B cell (primary cell): ENCODE results near the gene MYO1C. TPM values are rescaled to one million over a fixed set of nuclear protein-coding genes. Genes with fewer than 3 reads are reported as not detected.
"Not testable (repeated sequence)": the region's sequence is repeated elsewhere in the genome, so short reads cannot be mapped to it uniquely, and the experiment has no call there.

Experiments
- ATAC-seq: fragments of 200-7000 bp; cut with Tn5 transposase; one replicate; pipeline ENCODE4 v1.10.0; 2021; ENCODE audit warnings: low read depth, mild to moderate bottlenecking, moderate number of reproducible peaks, moderate library complexity
- CTCF ChIA-PET: fragments of 350-600 bp; sonication (Branson Sonifier 250); formaldehyde crosslinking; loops from one replicate; lab custom pipeline; 2021; ENCODE audit warnings: antibody characterized with exemption, inconsistent platforms; lab: Charles Lee
- POLR2A ChIA-PET: fragments of 350-600 bp; sonication (Branson Sonifier 250); formaldehyde crosslinking; loops from one replicate; lab custom pipeline; 2021; ENCODE audit warnings: antibody characterized with exemption; lab: Charles Lee
- DNase-seq: peaks from one replicate; pipeline ENCODE4 v3.0.0; 2013
- H2AFZ ChIP-seq: 2 replicates; pipeline ENCODE4 v1.6.1; 2012; ENCODE audit warnings: mild to moderate bottlenecking, low read depth, low read length; ENCODE audit not compliant: insufficient read depth, poor library complexity, severe bottlenecking
- H3K27ac ChIP-seq, 2 donors: 1 replicate in 1 of 2; 2 replicates in 1 of 2; pipeline ENCODE4 v1.5.1; 2012 to 2013; ENCODE audit warnings: low read length in 2 of 2, mild to moderate bottlenecking in 2 of 2, moderate library complexity in 1 of 2
- H3K27me3 ChIP-seq, 4 experiments: fragments of 200-600 bp in 1 of 4; sonication (generic) in 1 of 4; replicated peaks in 1 of 4; 1 replicate in 2 of 4; 2 replicates in 2 of 4; pipeline versions ENCODE4 v1.6.1 to v1.7.0; 2013 to 2016; ENCODE audit warnings: low read length in 3 of 4, mild to moderate bottlenecking in 2 of 4, mixed read lengths in 1 of 4, moderate library complexity in 1 of 4; ENCODE audit not compliant: insufficient read depth in 4 of 4, control insufficient read depth in 3 of 4; ENCODE audit errors: control extremely low read depth in 1 of 4
- H3K36me3 ChIP-seq, 2 experiments: replicated peaks in 1 of 2; 1 replicate in 1 of 2; 2 replicates in 1 of 2; pipeline versions ENCODE4 v1.6.1 to v1.7.1; 2013; ENCODE audit warnings: low read length in 1 of 2; ENCODE audit not compliant: insufficient read depth in 2 of 2, control insufficient read depth in 1 of 2; ENCODE audit errors: control extremely low read depth in 1 of 2, extremely low read depth in 1 of 2
- H3K4me1 ChIP-seq, 2 donors: fragments of 200-600 bp in 1 of 2; sonication (generic) in 1 of 2; 1 replicate in 1 of 2; 2 replicates in 1 of 2; pipeline versions ENCODE4 v1.5.1 to v1.6.1; 2013 to 2017; ENCODE audit warnings: low read length in 2 of 2; ENCODE audit not compliant: control insufficient read depth in 2 of 2, insufficient read depth in 2 of 2
- H3K4me2 ChIP-seq: replicated peaks from 2 replicates; pipeline ENCODE3; 2012; ENCODE audit warnings: mild to moderate bottlenecking, low read depth, low read length; ENCODE audit not compliant: poor library complexity, severe bottlenecking
- H3K4me3 ChIP-seq, 5 experiments: fragments of 200-600 bp in 1 of 5; sonication (generic) in 1 of 5; 1 replicate in 3 of 5; 2 replicates in 2 of 5; pipeline versions ENCODE4 v1.5.1 to v1.7.0; 2011 to 2016; ENCODE audit warnings: low read length in 4 of 5, mild to moderate bottlenecking in 4 of 5, low read depth in 2 of 5, control low read depth in 1 of 5, moderate library complexity in 1 of 5; ENCODE audit not compliant: insufficient read depth in 1 of 5; ENCODE audit errors: control extremely low read depth in 1 of 5, extremely low read depth in 1 of 5
- H3K79me2 ChIP-seq: fragments of 200-600 bp; sonication (generic); one replicate; pipeline ENCODE4 v1.6.0; 2016; ENCODE audit warnings: low read length; ENCODE audit not compliant: control insufficient read depth, insufficient read depth
- H3K9ac ChIP-seq: fragments of 200-600 bp; sonication (generic); 2 replicates; pipeline ENCODE4 v1.6.1; 2017; ENCODE audit warnings: mild to moderate bottlenecking, low read length, moderate library complexity
- H3K9me3 ChIP-seq, 3 donors: one replicate each; pipeline versions ENCODE4 v1.6.1 to v1.7.1; 2013; ENCODE audit warnings: low read length in 2 of 3; ENCODE audit not compliant: control insufficient read depth in 2 of 3, insufficient read depth in 1 of 3; ENCODE audit errors: control extremely low read depth in 1 of 3
- H4K20me1 ChIP-seq: 2 replicates; pipeline ENCODE4 v1.6.0; 2012; ENCODE audit warnings: mild to moderate bottlenecking, low read length; ENCODE audit not compliant: insufficient read depth, control insufficient read depth, poor library complexity, severe bottlenecking
- H3K27ac Mint-ChIP-seq: one replicate; pipeline ENCODE4 v1.8.0; 2021; ENCODE audit warnings: mixed read lengths
- H3K27me3 Mint-ChIP-seq: one replicate; pipeline ENCODE4 v1.8.0; 2021; ENCODE audit warnings: mixed read lengths
- H3K4me1 Mint-ChIP-seq: one replicate; pipeline ENCODE4 v1.8.0; 2021; ENCODE audit warnings: mixed read lengths
- H3K4me3 Mint-ChIP-seq: one replicate; pipeline ENCODE4 v1.8.0; 2021; ENCODE audit warnings: mixed read lengths
- H3K9me3 Mint-ChIP-seq: one replicate; pipeline ENCODE4 v1.8.0; 2022; ENCODE audit warnings: mixed read lengths; ENCODE audit not compliant: insufficient read depth
- EZH2 ChIP-seq: IDR thresholded peaks from 2 replicates; pipeline ENCODE4 v1.6.1; 2012; ENCODE audit warnings: borderline replicate concordance, low read depth, mild to moderate bottlenecking, moderate library complexity, low read length; ENCODE audit not compliant: insufficient read depth, poor library complexity, severe bottlenecking
- WGBS: methylation state at CpG from one replicate; pipeline ENCODE4 v1.1.5; 2013; ENCODE audit warnings: missing lambda C conversion rate; ENCODE audit not compliant: insufficient coverage; 5-methylcytosine and 5-hydroxymethylcytosine counted together
- intact Hi-C: fragments of 100-400 bp; cut with micrococcal nuclease; formaldehyde crosslinking; loops from one replicate; pipeline ENCODE4 v1.10.0; 2022
- polyA plus RNA-seq: library from polyadenylated mRNA; depleted of rRNA; stranded (reverse); fragments of >200 nt; gene quantifications from 2 replicates; pipeline ENCODE4 v1.2.3, GENCODE V29; 2012
- total RNA-seq, 2 donors: library from RNA; stranded (reverse); fragments of 120-200 nt in 1 of 2; gene quantifications; 1 replicate in 1 of 2; 2 replicates in 1 of 2; pipeline versions ENCODE4 v1.2.3 to v1.2.4, GENCODE V29; 2013 to 2022
- TF ChIP-seq, protein P1 (sequence below): fragments of 200-600 bp; IDR thresholded peaks from one replicate; pipeline ENCODE4 v1.8.0; 2022; ENCODE audit warnings: antibody characterized with exemption, mild to moderate bottlenecking

The MYO1C gene
- total and polyA plus RNA-seq, 2 donors (not counting 1 experiment from before 2014, with no cell fraction given): 54.7 to 81.7 TPM

DNA sequence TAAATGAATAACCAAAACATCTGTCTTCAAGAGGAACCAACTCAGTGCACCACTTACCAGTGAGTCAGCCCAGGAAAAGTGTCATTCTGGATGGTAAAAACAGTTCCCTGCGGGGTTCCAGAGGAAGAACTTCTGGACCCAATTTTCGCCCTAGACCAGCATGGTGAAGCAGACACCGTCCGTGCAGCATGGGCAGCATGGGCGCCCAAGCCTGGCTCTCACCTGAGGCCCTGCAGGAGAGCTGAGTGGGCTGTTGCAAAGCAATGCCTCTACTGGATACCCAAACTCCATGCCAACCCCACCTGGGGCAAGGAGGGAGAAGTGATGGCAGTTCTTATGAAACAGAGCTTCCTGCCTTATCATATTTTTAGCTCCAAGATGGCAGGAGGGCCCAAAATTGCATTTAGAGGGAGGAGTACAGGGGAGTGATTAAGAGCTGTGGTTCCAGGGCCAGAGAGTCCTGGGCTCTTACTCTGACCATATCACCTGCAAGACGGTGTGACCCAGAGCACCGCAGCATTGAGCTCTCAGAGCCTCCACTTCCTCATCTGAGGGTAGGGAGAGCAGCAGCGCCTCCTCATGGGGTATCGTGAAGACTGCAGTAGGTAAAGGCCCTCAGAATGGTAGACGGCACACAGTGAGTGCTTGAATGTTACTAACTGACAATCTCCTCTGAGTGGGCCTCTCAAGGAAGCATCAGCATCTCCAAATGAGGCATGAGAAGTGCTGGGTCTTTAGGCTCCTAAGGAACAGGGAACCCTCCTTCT lies 40.5 kb upstream of the MYO1C start:
- no peak overlapping the region for H3K4me3 ChIP-seq
- no peak overlapping the region for H3K4me2 ChIP-seq
- H3K9ac ChIP-seq: no peak overlapping the region
- DNase-seq (peak; percentile 74), ATAC-seq (peak; percentile 93)
- Mint-ChIP-seq H3K4me1 (peaks cover 6% of the 10 kb centered on the region), H3K9me3 (no peaks in the 10 kb centered on the region), H3K27me3 (no peaks in the 10 kb centered on the region), H3K4me3 (no peak overlapping the region), H3K27ac (no peak overlapping the region)
- no peaks in the 10 kb centered on the region for H4K20me1 ChIP-seq
- 92% methylated on average over 8 of the region's 10 CpGs for WGBS
- no peaks in the 10 kb centered on the region for H3K9me3 ChIP-seq
- no peak overlapping the region for H3K27ac ChIP-seq
- no peaks in the 10 kb centered on the region for H3K79me2 ChIP-seq
- H2AFZ ChIP-seq: no peak overlapping the region
- intact Hi-C loops: loop anchor here (1.0 kb wide), 1 partner anchor 168 kb away; no protein-coding TSS in a partner anchor
- peaks cover 0 to 52% of the 10 kb centered on the region in 2 experiments for H3K36me3 ChIP-seq
- TF ChIP-seq, protein P1, sequence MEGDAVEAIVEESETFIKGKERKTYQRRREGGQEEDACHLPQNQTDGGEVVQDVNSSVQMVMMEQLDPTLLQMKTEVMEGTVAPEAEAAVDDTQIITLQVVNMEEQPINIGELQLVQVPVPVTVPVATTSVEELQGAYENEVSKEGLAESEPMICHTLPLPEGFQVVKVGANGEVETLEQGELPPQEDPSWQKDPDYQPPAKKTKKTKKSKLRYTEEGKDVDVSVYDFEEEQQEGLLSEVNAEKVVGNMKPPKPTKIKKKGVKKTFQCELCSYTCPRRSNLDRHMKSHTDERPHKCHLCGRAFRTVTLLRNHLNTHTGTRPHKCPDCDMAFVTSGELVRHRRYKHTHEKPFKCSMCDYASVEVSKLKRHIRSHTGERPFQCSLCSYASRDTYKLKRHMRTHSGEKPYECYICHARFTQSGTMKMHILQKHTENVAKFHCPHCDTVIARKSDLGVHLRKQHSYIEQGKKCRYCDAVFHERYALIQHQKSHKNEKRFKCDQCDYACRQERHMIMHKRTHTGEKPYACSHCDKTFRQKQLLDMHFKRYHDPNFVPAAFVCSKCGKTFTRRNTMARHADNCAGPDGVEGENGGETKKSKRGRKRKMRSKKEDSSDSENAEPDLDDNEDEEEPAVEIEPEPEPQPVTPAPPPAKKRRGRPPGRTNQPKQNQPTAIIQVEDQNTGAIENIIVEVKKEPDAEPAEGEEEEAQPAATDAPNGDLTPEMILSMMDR: peak; percentile 72
- TF ChIP-seq EZH2: no peak
- H3K4me1 ChIP-seq: peaks cover 0 to 5% of the 10 kb centered on the region in 2 donors
- ChIA-PET POLR2A (interaction anchor here (1.3 kb wide), 1 partner anchor 96 kb away, joined by 4 read pairs; the partner anchor contains the start of gene SLC43A2), CTCF (interaction anchor here (0.8 to 3.2 kb wide), 19 partner anchors 17 to 331 kb away, joined by 3 to 41 read pairs (median 4); partner anchors contain the start of gene INPP5K)
- H3K27me3 ChIP-seq: no peaks in the 10 kb centered on the region

DNA sequence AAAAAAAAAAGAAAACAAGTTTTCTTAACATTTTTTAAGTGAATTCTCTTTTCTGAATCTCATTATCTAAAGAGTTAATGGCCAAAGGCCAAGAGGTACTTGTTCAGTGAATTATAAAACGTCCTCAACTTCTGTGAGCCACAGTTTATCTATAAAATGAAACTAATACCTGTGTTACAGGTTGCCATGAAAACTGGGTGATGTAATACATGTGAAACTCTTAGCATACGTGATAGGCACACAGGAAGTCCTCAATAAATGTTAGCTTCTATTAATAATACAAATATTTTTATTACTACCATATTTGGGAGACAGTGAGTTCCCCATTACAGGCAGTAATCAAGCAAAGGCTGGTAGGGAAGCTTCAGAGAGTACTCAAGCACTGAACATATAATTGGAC lies 37.4 kb upstream of the MYO1C start:
- POLR2A ChIA-PET: no interaction called here
- Histone ChIP-seq H3K9ac (no peak overlapping the region), H4K20me1 (no peaks in the 10 kb centered on the region), H3K27me3 (no peaks in the 10 kb centered on the region), H3K9me3 (no peaks in the 10 kb centered on the region), H3K27ac (no peak overlapping the region), H3K36me3 (peaks cover 0 to 51% of the 10 kb centered on the region in 2 experiments), H2AFZ (no peak overlapping the region), H3K4me3 (no peak overlapping the region), H3K4me1 (peaks cover 0 to 5% of the 10 kb centered on the region in 2 donors), H3K4me2 (no peak overlapping the region), H3K79me2 (no peaks in the 10 kb centered on the region)
- CTCF ChIA-PET: interaction anchor here (3.9 kb wide), 1 partner anchor 164 kb away, joined by 13 read pairs; no protein-coding TSS in a partner anchor
- H3K27me3 Mint-ChIP-seq: no peaks in the 10 kb centered on the region
- ATAC-seq (no peak), DNase-seq (no peak)
- H3K4me3 Mint-ChIP-seq: no peak overlapping the region
- H3K4me1 Mint-ChIP-seq: peaks cover 6% of the 10 kb centered on the region
- intact Hi-C loops: no loop called here
- no peak for TF ChIP-seq EZH2
- TF ChIP-seq, protein P1: no peak
- WGBS: no CpG with 5 or more reads among the region's 2 CpGs
- H3K27ac Mint-ChIP-seq: no peak overlapping the region
- H3K9me3 Mint-ChIP-seq: no peaks in the 10 kb centered on the region

DNA sequence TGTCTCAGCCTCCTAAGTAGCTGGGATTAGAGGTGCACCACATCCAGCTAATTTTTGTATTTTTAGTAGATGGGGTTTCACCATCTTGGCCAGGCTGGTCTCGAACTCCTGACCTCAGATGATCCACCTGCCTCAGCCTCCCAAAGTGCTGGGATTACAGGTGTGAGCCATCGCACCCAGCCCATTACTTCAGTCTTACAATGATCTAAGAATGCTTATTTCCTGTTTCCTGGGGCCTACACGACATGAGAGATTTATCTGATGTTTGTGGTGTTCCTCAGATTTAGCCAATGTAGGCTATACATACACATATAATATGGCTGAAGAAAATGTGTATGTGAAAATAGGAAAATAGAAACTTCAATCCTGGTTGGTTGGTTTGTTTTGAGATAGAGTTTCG lies 34.4 kb upstream of the MYO1C start:
- H3K9ac ChIP-seq, H3K9me3 Mint-ChIP-seq, intact Hi-C loops, H3K27me3 Mint-ChIP-seq, H3K4me2 ChIP-seq, H3K79me2 ChIP-seq, POLR2A ChIA-PET, H3K4me1 Mint-ChIP-seq, H3K27me3 ChIP-seq, DNase-seq, H3K27ac ChIP-seq, H3K4me3 ChIP-seq, H2AFZ ChIP-seq, ATAC-seq, H3K4me3 Mint-ChIP-seq, H3K9me3 ChIP-seq, H4K20me1 ChIP-seq, H3K27ac Mint-ChIP-seq, H3K4me1 ChIP-seq: not testable (repeated sequence)
- CTCF ChIA-PET: interaction anchor here (1.0 to 1.2 kb wide), 2 partner anchors 10 to 151 kb away, joined by 3 read pairs; partner anchors contain the start of gene INPP5K
- H3K36me3 ChIP-seq: peaks cover 0 to 33% of the 10 kb centered on the region in 2 experiments
- 100% methylated on average over 1 of the region's 4 CpGs for WGBS
